Ishikawa (cell line): ENCODE results near the gene SMAD3.

Source experiments
- CEBPB ChIP-seq: IDR thresholded peaks from 2 replicates; pipeline ENCODE4 v1.6.1; 2012
- CREB1 ChIP-seq: IDR thresholded peaks from 2 replicates; pipeline ENCODE4 v1.6.1; 2012; ENCODE audit warnings: low read depth
- EGR1 ChIP-seq: IDR thresholded peaks from 2 replicates; pipeline ENCODE4 v1.6.1; 2012
- EP300 ChIP-seq: IDR thresholded peaks from 2 replicates; pipeline ENCODE4 v1.6.1; 2012; ENCODE audit warnings: borderline replicate concordance
- FOXM1 ChIP-seq: IDR thresholded peaks from 2 replicates; pipeline ENCODE4 v1.6.1; 2012; ENCODE audit warnings: low read depth, borderline replicate concordance
- RAD21 ChIP-seq: IDR thresholded peaks from 2 replicates; pipeline ENCODE4 v1.6.1; 2012; ENCODE audit warnings: low read depth
- TAF1 ChIP-seq: IDR thresholded peaks from 2 replicates; pipeline ENCODE4 v1.6.1; 2012; ENCODE audit warnings: low read depth, mild to moderate bottlenecking
- TCF12 ChIP-seq: IDR thresholded peaks from 2 replicates; pipeline ENCODE4 v1.6.1; 2012; ENCODE audit warnings: low read depth
- TEAD4 ChIP-seq: IDR thresholded peaks from 2 replicates; pipeline ENCODE4 v1.6.1; 2012
- YY1 ChIP-seq: IDR thresholded peaks from 2 replicates; pipeline ENCODE4 v1.6.1; 2012; ENCODE audit warnings: low read depth
- TF ChIP-seq, protein P1 (sequence below): IDR thresholded peaks from 2 replicates; pipeline ENCODE4 v1.6.1; 2012
- TF ChIP-seq, protein P2 (sequence below): IDR thresholded peaks from 2 replicates; pipeline ENCODE4 v1.6.1; 2012; ENCODE audit warnings: low read depth, mild to moderate bottlenecking
- TF ChIP-seq, protein P3 (sequence below): IDR thresholded peaks from 2 replicates; pipeline ENCODE4 v1.6.1; 2012

DNA sequence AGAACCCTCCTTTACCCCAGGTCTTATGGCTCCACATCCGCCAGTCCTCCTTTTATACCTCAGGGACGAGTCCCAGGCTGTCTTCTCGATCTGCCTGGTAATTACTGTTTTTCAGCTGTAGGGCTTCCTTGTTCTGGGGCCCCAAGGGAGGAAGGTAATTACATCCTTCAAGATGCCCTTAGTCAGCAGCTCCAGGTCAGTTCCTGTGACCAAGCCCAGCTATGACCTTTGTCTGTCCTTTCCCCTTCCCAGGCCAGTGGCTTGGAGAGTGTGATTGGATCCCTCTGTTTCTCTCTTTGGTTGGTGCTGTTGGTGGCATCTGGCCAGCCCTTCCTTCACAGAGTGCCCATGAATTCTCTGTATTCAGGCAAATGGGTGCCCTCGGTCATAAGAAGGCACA, 96.5 kb downstream of the SMAD3 start:
- TF ChIP-seq, protein P1, sequence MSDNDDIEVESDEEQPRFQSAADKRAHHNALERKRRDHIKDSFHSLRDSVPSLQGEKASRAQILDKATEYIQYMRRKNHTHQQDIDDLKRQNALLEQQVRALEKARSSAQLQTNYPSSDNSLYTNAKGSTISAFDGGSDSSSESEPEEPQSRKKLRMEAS = no peak
- no peak for TF ChIP-seq RAD21
- no peak for TF ChIP-seq FOXM1
- no peak for TF ChIP-seq EP300
- no peak for TF ChIP-seq TAF1
- TF ChIP-seq TEAD4 = no peak
- TF ChIP-seq, protein P2, sequence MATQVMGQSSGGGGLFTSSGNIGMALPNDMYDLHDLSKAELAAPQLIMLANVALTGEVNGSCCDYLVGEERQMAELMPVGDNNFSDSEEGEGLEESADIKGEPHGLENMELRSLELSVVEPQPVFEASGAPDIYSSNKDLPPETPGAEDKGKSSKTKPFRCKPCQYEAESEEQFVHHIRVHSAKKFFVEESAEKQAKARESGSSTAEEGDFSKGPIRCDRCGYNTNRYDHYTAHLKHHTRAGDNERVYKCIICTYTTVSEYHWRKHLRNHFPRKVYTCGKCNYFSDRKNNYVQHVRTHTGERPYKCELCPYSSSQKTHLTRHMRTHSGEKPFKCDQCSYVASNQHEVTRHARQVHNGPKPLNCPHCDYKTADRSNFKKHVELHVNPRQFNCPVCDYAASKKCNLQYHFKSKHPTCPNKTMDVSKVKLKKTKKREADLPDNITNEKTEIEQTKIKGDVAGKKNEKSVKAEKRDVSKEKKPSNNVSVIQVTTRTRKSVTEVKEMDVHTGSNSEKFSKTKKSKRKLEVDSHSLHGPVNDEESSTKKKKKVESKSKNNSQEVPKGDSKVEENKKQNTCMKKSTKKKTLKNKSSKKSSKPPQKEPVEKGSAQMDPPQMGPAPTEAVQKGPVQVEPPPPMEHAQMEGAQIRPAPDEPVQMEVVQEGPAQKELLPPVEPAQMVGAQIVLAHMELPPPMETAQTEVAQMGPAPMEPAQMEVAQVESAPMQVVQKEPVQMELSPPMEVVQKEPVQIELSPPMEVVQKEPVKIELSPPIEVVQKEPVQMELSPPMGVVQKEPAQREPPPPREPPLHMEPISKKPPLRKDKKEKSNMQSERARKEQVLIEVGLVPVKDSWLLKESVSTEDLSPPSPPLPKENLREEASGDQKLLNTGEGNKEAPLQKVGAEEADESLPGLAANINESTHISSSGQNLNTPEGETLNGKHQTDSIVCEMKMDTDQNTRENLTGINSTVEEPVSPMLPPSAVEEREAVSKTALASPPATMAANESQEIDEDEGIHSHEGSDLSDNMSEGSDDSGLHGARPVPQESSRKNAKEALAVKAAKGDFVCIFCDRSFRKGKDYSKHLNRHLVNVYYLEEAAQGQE = no peak
- no peak for TF ChIP-seq EGR1
- no peak for TF ChIP-seq YY1
- TF ChIP-seq CREB1 = no peak
- TF ChIP-seq, protein P3, sequence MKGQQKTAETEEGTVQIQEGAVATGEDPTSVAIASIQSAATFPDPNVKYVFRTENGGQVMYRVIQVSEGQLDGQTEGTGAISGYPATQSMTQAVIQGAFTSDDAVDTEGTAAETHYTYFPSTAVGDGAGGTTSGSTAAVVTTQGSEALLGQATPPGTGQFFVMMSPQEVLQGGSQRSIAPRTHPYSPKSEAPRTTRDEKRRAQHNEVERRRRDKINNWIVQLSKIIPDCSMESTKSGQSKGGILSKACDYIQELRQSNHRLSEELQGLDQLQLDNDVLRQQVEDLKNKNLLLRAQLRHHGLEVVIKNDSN = no peak
- no peak for TF ChIP-seq CEBPB
- no peak for TF ChIP-seq TCF12
